ENCODE results near the gene PLD3.
"Not testable (repeated sequence)": the region's sequence is repeated elsewhere in the genome, so short reads cannot be mapped to it uniquely, and the experiment has no call there.

The PLD3 gene

DNA sequence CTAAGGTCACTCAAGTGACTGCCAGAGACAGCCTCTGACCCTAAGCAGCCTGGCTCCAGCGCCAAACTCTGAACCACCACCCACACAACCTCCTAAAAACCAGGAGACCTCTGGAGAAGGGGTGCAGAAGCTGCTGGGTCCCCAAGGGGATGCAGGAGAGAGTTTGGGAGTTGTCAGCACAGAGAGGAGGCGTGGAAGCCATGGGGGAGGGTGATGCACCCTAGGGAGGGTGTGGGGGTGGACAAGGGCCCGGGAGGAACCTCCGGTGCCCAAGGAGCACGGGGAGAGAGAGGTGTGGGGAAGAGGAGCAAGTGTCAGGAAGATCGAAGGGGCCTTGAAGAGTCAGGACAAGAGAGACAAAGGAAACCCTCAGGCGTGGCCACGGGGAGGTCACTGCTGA, 43.6 kb downstream of the PLD3 start:
- no peak for DNase-seq

DNA sequence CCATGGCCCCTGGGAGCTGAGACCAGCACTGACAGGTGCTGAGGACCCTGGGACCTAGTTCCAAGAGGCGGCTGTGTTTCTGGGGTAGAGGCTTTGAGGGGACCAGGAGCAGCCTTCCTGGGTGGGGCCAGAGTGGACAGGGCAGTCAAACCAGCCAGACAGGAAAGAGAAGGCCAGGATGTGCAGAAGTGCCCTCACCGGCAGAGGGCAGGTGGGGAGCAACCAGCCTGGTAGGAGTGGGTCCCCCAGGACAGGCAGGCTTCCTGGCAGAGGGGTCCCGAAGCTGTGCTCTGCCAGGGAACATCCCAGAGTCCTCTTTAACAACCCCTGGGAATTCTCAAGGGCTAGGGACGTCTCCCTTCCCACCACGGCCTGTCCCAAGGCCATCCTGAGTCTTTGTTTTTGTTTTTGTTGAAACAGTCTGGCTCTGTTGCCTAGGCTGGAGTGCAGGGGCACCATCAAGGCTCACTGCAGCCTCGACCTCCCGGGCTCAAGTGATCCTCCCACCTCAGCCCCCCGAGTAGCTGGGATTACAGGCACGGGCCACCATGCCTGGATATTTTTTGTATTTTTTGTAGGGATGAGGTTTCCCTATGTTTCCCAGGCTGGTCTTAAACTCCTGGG, 44.5 kb downstream of the PLD3 start:
- DNase-seq, result no peak

DNA sequence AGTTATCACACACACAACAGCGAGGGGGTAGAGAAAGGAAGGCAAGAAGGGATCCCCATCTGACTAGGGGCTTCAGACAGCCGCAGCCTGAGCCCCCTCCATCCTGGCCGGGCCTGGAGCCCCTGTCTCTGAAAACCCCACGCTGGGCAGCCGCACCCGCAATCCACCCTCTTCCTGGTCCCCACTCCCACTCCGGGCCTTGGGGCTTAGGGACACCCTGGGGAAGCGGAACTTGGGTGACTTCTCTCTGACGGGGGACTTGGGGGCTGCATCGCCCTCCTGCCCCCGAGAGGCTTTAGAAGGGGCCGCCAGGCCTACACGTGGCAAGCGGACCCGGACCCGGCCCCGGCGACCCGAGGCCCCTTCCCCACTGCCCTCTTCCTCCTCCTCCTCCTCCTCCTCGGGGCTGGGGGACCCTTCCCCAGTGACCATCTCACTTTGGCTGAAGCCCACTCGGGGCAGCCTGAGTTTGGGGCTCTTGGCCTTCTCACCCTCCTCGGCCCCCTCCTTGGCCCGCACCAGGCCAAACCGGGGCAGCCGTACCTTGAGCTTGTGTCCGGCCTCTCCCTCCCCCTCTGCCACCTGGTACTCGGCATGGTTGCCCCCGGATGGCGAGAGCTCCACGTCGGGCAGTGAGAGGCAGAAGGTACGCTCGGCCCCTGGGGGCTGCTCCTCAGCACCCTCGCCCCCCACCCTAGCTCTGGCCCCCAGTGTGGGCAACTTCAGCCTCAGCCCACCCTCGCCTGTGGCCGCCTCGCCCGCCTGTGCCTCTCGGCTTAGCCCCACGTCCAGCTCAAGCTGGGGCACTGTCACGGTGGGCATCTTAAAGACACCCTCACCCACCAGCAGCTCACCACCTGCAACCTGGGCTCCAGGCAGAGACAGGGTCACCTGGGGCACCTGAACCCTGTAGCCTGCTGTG, 45.7 kb downstream of the PLD3 start:
- DNase-seq, result no peak

DNA sequence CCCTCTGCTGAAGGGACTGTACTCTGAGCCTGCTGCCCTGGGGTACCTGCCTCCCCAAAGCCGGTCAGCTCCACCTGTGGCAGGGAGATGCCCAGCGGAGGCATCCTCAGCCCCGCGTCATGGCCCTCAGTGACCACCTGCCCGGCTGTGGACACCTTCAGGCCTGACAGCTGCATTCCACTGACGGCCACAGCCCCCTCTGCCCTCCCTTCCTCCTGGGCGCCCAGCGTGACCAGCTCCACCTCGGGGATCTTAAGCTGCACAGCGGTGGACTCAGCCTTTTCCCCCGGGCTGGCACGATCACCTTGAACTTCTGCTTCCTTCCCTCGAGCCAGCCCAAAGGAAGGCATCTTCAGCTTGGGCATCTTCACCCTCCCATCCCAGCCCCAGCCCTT, 46.3 kb downstream of the PLD3 start:
- DNase-seq, result no peak

DNA sequence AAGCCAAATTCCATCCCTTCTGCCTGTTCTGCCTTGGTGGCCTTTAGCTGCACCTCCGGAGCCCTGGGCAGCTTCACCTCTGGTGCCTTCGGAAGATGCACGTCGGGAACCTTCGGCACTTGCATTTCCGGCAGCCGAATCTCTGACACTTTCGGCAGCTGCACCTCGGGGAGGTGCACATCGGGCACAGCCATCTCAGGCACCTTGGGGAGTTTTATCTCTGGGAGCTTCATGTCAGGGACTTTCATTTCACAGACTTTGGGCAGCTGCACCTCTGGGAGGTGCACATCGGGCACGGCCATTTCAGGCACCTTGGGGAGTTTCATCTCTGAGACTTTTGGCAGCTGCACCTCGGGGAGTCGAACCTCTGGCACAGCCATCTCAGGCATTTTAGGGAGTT, 47.5 kb downstream of the PLD3 start:
- DNase-seq, result peak; percentile 13

DNA sequence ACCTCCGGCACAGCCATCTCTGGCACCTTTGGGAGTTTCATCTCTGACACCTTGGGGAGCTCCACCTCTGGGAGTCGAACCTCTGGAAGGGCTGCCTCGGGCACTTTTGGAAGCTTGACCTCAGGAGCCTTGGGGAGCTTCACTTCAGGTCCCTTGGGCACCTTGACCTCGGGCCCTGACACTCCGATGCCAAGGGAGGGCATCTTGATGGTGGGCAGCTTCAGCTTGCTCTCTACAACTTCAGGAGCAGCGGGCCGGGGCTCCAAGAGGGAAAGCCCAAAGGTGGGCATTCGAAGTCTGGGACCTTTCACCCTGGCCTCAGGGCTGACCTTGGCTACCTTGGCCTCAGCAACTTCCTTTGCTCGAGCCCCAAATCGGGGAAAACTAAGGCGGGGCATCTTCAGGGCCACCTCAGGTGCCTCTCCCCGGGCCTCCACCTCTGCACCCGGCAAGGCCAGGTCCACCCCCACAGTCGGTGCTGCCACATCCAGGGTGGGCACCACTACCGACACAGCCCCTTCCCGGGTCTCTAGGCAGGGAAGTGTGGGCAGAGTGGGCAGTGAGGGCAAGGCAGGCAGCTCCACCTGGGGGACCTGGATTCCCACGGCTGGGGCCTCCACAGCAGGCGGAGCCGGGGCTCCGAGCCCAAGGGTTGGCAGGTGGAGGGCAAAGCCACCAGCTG, 48.5 kb downstream of the PLD3 start:
- no peak for DNase-seq

DNA sequence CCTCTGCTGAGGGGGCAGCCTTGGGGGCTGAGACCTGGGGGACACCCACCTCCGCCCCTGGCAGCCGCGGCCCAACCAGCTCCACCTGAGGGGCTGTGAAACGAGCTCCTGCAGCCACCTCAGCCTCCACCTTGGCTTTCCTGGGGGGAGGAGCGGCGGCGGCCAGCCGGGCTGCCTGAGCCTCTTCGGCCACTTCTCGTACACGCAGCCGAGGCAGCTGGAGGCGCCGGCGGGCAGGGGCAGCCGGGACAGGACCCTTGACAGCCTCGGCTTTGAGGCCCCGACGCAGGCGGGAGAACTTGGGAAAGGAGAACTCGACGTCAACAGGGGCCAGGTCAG, 49.0 kb downstream of the PLD3 start:
- no peak for DNase-seq

DNA sequence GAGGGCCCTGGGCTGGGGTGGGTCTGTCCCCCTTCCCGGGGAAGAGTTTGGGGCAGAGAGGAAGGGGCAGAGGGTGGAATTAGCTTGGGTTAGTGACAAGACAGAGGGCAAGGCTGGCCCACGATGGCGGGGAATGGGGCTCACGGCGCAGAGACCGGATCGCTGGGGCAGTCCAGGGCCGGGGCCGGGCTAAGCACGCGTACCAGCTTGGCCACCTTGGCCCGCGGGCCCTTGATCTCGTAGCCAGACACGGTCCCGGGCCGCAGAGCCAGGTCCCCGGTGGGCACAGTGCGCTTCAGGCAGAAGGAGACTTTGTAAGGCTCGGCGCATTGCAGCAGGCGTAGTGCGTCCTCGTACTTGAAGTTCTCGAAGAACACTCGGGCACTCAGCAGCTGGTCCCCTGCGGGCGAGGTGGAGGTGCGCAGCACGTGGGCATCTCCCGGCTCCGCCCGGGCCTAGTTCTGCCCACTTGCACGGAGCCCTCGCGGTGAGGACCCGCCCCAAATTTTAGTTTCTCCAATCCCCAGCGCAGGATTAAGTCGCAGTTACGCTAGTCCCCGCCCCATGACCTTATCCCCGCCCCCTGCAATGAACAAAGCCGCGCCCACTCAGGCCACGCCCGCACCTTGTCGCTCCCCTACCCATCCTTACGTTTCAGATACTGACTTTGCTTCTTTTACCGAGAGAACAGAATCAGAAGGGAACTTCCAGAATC, 50.1 kb downstream of the PLD3 start:
- DNase-seq, result peak; percentile 85

DNA sequence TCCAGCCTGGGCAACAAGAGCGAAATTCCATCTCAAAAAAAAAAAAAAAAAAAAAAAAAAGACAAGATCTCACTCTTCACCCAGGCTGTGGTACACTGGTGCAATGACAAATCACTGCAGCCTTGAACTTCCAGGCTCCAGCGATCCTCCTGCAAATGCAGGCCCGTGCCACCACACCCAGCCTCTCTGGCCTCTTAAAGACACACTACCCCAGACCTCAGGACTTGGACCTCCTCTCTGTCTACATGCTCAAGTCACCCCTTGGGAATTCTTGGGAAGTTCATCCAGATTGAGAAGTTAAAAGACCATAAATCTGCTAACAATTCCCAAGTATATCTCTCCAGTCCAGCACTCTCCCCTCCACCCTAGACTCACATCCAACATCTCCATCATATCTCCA, 52.1 kb downstream of the PLD3 start:
- no peak for DNase-seq

DNA sequence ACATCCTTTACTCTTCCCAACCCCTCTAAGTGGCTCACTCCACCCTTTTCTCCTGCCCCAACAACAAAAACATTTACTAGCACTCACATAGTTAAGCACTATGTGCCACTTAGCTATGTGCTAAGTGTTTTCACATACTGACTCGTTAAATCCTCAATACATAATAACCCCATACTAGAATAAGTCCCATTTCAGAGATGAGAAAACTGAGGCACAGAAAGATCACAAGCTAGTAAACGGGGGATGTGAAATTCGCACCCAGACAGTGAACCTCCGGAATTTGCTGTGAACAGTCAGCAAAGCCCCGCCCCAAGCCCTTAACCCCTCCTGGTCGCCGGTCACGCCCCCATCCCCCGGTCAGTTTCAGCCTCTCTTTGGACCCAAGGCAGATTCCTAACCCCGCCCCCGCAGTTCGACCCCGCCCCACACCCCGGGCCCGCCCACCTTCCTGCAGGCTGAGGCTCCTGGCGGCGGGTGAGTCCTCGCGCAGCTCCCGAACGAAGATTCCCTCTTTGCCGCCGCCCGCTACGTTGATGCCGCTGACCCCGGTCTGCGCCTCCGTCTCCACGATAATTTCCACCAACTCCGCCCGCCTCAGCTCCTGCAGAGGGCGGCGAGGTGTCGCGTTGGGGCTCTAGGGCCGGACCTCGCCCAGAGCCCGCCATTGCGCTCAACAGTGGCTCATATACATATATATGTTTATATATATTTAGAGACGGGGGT, 54.9 kb downstream of the PLD3 start:
- DNase-seq, result peak; percentile 84

DNA sequence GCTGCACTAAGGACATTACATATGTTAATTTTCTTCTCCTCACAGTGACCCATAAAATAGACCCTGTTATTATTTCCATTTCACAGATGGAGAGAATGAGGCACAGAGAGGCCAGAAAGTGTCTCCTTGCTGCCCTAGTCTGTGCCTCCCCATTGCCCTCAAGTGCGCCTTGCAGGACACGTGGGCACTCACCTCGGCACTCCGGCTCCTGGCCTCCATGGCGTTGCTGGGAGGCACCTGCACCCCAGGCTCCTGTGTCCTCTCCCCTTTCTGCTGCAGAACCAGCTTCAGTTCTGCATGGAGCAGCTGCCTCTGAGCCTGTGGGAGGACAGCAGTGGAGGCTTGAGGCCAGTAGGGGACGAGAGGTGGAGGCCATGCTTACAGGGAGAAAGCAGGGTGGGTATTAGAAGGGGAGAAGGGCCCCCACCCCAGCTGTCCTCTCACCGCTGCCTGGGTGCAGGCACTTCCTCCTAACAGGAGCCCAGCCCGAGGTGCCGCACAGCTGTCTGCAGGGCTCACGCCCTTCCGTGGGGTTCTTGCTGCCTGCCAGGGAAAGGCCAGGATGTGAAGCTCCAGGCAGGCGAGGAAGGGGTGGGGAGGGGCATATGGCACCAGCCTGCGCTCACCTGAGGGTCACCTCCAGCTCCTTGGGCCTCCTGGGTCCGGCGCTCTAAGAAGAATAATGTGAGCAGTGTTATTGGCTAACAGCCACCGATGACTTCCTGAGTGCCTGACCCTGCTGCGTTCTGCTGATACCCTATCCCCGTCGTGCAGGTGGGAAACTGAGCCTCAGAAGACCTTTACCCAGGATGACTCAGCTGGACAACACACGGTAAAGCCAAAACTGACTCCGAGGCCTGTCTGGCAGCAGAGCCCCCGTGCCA, 59.5 kb downstream of the PLD3 start:
- DNase-seq, result peak; percentile 49

DNA sequence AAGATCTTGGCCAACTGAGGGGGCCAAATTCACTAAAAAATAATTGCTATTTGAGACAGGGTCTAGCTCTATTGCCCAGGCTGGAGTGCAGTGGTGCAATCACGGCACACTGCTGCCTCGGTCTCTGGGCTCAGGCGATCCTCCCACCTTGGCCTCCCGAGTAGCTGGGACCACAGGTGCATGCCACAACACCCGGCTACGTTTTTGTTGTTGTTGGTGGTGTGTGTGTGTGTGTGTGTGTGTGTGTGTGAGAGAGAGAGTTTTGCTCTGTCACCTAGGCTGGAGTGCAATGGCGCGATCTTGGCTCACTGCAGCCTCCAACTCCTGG, 60.1 kb downstream of the PLD3 start:
- DNase-seq, result not testable (repeated sequence)

DNA sequence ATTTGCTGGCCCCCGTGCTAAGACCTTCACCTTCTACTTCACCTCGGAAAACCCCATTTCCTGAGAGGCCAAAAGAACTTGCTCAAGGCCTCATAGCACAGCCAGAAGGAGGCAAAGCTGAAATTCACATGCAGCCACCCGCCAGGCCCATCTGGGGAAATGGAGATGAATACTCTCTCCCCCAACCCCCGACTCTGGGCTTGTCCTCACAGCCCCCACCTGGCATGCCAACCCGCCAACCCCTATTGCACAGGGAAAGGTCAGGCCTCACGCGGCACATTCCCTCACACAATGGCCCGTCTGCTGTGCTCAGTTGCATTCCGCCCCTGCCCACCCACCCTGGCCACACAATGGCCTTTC, 61.5 kb downstream of the PLD3 start:
- no peak for DNase-seq

DNA sequence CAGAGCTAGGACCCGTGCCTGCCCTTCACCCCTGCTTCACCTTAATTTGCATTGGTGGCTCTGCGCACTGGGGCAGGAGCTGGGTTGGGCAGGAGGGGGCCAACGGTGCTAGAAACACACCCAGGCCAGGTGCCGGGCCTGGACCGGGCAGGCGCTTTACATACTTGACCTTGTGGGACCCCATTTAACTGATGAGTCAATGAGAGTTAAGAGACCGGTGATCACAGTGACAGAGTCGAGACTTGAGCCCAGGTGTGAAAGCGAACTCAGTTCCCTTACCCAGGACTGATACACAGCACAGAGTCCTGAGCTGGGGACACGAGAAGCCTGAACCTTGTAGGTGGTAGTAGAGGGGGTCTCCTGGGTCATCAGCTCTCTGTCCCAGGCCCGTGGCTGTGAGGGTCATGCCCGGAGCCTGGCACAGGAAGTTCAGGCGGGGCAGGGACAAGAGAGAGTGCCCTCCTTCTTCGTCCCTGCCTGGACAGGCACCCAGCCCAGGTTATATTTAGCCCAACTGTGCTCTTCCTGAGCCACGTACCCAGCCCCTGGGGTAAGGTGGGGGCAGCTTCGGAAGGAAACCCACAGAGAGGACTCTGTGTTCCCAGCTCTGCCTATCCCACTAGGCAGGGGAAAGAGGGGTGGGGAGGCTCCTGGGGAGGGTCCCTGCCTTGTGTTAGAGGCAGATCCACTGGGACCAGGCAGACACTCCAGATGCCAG, 62.8 kb downstream of the PLD3 start:
- no peak for DNase-seq

DNA sequence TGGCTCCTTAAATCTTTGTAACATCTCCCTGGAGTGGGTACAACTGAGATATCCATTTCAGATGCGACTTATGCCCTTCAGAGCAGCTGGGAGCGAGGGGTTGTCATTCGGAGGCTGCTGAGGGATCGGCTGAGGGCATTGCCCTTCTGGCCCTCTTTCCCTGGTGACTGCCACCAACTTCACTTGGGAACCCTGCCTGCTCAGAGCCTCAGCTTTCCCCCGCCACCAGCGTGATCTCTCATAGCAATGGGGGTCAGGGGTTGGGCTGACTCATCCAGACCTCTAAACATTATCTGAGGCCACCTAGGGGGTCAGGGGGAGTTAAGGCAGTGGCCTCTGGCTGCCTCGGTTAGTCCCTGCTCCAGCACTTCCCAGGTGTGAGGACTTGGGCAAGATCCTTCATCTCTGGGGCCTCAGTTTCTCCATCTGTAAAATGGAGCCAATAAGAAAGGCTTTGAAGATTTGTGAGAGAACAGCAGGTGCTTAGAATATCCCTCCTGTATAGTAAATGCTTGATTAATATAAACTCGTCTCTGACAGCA, 63.5 kb downstream of the PLD3 start:
- no peak for DNase-seq

DNA sequence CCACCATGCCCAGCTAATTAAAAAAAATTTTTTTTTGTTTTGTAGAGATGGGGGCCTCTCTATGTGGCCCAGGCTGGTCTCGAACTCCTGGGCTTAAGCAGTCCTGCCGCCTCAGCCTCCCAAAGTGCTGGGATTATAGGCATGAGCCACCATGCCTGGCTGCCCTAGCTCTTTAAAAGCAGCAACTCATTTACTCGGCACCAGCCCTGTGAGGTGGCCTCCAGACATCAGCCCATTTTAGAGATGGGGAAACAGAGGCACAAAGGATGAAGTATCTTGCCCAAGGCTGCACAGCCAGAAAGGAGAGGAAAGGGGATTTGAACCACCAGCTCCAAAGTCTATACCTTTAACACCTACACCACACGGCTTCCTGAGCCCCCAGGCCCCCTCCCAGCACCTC, 64.4 kb downstream of the PLD3 start:
- no peak for DNase-seq

DNA sequence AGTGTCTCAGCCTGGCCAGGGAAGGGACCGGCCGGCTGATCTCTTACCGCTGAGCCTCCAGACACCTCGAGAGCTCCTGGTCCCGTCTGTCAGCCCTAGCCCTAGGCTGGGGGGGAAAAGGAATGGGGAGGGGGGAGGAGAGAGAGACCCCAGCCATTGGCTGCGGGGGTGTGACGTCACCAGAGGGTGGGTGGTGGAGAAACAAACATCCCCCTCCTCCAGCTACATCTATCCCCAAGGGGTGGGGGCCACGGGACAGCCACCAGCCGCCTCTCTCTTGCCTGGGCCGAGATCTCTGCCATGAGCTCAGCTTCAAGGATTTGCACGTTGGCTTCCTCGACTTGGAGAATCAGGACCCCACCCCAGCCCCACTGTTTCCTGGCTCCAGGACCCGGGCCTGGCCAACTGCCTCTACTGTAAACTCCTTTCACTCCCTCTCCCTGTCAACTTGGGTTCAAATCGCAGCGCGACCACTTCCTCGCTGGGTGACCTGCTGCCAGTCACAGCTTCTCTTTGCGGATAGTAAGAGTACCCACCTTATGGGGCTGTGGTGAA, 64.9 kb downstream of the PLD3 start, which contains the start of gene PRX:
Gene PRX (minus strand): TSS at position 88 of the 555 bp plus-strand sequence. CDS start 5,446 bp downstream, outside the sequence.
- DNase-seq, result peak; percentile 49

DNA sequence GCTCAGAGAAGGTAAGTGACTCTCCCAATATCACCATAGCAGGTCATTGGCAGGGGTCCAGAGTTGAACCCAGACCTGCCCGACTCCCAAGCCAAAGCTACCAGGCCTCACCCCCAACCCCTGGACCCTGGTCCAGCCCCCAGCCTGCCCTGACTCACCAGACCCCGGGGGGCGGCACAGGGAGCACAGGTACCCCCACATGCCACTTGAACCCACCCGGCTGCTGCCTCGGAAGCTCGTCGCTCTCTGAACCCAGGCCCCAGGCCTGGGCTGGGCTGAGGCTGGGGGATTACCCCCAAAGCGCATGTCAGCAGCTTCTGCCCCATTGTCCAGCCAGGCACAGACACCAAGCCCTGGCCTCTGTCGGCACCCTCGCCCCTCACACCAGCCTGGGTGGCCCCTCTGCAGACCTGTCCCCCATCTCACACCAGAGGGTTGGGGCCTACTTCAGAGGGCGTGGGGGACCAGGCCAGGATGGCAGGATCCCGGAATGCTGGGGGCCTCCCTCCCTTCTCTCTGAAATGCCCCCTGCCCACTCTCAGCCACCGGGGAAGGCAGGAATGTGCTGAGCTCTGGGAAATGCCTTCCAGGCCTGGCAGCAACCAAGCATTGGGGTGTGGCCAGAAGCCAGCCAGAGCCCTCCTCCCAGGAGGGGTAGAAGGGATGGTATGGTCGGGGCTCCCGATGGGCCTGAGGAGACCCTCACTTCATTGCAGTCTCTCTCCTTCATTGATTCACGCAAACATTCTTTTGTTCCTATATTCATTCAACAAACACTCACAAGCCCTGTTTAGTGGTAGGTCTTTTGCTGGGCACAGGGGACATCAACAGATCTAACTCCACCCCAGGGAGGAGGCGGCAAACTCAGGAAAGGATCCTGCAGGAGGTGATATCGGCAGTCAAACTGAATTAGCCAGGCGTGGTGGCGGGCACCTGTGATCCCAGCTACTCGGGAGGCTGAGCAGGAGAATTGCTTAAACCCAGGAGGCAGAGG, 66.3 kb downstream of the PLD3 start:
- DNase-seq, result no peak

DNA sequence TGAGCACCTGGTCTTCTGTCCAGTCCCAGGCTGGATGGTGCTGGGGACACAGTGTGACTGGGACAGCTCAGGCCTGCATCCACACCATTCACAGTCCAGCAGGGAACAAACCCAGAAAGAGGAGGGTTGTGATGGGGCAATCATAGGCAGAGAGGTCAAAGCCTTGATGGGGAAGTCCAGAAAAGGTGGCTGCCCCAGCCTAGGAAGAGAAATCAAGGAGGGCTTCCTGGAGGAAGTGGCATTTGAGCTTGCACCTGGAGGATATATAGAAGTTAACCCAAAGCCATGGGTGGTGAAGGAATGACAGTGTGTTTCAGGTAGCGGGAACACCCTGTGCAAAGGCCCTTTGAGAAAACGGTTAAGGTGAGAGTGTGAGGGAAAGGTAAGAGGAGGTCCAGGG, 67.3 kb downstream of the PLD3 start:
- DNase-seq, result no peak
